ENCODE measurements around the gene C14orf132.
"Not testable (repeated sequence)": the region's sequence is repeated elsewhere in the genome, so short reads cannot be mapped to it uniquely, and the experiment has no call there.

C14orf132 gene

DNA sequence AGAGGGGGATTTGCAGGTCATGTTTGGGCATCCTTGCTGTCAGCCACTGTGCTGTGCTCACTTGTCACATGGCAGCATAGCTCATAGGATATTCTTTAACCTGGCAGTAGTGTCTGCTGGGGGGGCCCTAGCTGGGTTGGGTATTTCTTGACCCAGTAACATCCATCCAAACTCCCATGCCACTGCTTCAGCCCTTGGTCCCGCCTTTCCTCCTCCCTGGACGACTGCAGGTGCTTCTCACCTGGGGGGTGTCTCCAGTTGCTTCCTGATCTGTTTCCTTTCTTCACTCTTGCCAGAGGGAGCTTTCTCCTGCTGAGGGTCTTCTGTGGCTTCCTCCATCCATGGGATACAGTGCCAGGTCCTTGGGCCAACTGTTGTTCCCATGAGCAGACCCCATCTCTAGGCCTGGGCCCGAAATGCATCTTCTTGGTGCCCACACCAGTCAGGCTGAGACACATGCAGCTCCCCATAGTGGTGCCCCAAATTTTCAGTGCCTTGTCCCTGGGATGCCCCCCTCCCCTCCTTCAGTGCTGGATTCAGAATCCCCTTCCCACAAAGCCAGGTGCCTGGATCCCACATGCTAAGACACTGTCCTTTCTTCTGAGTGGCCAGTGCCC is 20.5 kb downstream of the C14orf132 start:
- no peak for FAIRE-seq

DNA sequence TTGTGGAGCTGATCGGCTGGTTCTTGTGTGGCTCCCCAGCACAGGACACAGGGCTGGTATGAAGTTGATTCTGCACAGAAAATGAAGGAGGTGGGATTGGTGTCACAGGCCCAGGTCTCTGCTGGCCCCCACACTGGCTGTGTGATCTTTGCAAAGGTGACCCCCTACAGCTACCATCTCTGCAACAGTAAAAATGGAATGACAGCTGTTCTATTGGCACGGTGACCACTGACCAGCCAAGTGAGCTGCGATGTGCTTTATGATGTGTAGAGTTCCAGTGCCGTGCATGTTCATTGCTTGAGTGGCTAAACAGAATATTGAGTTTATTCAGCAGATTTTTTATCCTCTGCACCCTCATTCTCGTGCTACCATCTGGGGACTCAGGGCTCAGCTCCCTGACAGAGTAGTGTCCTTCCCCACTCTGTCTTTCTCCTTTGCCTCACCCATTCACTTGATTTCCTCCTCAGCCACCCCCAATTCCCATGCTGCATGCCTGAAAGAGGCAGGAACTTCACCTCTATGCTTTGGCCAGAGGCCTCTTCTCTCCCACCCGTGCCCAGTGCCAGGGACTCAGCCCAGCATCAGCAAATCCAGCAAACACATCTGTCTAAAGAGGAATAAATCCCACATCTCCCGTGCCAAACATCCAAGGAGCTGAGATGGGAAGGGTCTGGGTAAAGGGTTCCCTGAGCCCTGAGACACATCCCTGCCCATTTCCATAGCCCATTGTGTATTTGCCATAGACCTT is 21.2 kb downstream of the C14orf132 start:
- FAIRE-seq (no peak), DNase-seq (ENCODE audit: low spot score) (no peak)

More for the DNA sequence above, 20.5 kb downstream of the C14orf132 start:
- DNase-seq (ENCODE audit: low spot score): no peak

DNA sequence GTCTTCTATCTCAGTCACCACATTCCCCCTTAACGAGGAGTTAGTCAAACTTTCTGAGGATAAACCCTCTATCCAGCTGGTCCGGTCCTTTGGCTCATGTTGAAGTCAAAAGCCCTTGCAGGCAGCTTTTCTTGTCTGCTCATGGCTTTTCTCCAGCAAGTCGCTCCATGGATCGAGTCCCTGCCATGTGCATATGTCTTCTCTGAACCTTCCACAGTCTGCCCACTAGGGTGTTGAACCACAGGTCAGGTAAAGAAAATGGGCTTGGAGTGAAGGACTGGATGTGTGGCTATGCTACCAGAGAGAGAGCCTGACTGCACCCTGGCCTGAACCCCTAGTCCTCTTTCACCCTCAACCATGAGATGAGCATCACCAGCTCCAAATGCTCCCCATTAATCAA is 22.8 kb downstream of the C14orf132 start:
- DNase-seq (ENCODE audit: low spot score): no peak
- FAIRE-seq: no peak

DNA sequence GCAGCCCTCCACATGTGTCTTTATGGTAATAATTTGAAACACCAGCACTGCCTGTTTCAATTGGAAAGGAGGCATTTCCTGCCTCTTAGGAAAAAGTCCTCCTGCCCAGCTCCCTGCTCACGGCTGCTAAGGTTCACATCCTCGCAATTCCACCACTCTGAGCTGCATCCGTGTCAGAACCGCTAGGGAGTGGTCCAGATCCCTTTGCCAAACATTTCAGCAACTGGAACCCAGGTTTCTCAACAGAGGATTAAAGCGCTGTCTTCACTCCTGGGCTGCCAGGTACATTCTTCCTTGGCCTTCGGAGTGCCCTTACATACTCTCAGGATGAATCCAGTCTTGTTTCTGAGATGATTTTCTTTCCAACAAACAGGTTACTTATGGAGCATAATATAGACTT is 23.3 kb downstream of the C14orf132 start:
- FAIRE-seq (no peak), DNase-seq (ENCODE audit: low spot score) (no peak)

DNA sequence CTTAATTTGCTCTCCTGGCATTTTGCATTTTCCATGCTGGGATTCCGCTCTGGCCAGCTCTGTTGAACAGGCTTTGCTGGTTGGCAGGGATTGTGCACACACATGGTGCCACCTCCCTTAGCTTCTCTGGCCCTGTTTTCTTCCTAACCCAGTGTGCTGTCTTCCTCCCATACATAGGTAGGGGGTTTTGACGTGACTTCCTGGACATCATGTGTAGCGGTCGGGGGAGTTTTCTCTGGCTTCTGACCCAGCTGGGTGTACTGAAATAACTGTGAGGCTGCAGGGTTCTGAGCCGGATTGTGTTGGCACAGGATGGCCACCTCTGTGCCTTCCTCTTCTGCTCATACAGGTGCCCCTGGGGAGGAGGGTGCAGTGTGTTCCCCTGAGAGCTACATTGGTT is 25.7 kb downstream of the C14orf132 start:
- DNase-seq (ENCODE audit: low spot score) (no peak), FAIRE-seq (no peak)

DNA sequence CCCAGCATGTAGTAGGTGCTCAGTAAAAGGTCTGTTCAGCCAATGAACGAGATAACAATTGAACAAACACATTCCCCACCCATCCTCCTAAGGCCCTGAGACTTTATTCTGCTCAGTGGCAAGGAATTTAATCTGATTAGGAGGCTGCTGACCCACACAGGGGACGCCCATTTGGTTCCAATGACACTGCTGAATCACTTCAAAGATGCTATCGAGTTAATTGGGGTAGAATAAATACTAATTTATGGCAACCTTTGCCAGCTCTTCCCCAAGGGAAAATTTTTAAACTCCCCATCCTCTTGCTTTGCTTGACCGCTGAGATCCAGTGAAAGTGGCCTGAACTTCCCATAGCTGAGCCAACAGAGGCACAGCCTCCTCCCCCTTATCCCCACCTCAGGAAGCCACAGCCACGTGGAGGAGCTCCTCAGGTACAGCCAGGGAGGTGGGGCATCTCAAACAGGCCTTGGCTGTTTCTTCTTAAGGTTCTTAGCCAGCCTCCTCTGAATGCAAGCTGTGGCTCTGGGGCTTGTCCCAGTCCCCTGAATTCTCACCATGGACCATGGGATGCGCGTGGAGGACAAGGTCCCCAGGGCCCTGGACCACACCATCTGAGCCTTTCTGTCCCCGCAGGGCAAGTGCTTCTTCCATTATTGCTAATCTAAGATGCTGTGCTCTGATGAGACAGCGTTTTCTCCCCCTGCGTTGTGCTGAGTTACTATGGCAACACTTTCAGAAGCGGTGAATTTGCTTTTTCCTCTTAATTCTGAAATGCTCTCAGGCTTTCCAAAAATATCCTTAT is 26.7 kb downstream of the C14orf132 start:
- DNase-seq (ENCODE audit: low spot score) (no peak), FAIRE-seq (no peak)

DNA sequence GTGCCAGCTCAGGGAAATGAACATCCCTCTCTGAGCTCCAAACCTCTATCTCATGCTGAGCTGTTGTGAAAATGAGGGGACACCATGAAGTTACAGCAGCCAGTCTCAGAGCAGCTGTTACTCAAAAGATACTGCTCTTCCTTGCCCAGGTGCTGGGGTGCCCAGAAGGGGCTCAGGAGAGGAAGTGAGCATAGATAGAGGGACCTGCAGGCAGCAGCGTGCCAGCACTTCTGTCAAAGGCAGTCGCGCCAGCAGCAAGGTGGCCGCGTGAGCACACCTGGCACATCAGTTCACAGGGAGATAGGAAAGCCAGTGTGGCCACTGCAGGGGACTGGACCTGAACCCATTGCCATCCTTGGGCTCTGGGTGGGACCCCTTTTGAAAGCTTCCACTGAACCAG is 27.8 kb downstream of the C14orf132 start:
- DNase-seq (ENCODE audit: low spot score): no peak
- no peak for FAIRE-seq

DNA sequence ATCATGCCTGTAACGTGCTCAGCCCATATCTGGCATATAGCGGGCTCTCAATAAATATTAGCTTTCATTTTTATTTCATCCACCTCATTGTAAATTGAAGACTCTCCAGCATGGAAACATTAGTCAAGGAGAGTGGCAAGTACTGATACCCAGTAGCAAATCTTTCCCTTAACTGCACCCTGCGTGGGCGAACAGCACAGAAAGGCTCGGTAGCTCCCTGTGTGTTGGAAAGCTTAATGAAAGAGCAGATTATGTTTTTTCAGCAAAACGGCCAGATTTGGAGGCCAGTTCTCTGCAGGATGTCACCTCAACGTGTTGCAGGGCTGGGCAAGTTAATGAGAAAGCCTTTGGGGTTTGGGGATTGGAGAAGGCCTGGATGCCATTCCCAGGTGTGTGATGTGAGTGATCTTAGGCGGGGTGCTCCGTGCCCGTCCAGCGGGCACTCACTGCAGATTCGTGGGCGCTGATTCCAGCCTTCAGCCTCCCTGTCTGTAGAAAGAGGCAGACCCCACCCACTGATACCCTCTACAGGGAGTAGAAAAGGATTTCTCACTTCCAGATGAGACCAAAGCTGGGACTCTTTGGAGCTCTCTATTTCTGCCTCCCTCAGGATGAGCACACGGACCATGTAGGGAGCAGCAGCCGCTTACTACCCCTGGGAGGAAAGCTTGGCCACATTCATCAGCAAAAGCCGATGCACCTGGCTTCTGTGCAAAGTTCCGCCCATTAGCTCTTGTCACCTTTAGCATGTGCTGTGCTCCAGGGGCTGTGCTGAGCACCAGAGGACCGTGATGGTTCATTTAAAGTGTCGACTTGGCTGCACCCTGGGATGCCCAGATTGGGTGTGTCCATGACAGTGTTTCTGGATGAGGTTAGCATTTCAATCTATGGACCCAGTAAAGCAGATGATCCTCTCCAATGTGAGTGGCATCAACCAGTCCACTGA is 29.1 kb downstream of the C14orf132 start:
- FAIRE-seq (no peak), DNase-seq (ENCODE audit: low spot score) (no peak)

DNA sequence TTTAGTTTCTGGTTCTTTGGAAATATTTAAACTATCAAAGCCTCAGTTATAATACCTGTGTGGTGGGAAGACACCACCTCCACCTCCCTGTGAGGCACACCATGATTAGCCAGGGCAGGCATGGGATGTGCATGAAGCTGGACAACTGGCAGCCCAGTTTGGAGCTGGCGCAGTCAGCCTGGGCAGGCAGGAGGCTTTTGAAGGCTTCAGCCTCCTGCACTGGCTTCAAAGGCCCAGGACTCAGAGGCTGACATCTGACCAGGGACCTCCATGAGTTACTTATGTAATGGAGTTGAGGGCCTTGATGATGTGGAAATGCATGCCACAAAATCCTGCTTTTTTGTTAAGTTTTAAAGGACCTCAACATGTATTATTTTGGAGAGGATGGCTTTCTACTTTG is 30.3 kb downstream of the C14orf132 start:
- FAIRE-seq: no peak
- no peak for DNase-seq (ENCODE audit: low spot score)

DNA sequence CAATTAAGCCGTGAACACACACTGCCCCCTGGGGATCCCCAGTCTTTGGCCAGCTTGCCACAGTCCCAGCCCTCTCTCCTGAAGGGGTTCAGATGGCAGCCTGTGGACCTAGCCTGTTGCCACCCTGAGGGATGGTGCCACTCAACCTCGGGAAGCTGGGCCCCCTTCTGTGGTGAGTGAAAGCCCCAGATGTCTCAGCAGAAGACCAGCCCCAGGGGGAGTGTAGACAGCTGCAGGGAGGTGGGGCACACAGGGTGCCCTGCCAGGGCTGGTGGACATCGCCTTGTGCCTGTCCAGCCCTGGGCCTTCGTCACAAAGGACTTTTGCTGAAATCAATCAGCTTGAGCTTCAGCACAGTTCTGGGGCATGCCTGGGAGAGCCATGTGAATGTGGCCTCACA is 32.4 kb downstream of the C14orf132 start:
- FAIRE-seq: no peak
- no peak for DNase-seq (ENCODE audit: low spot score)

DNA sequence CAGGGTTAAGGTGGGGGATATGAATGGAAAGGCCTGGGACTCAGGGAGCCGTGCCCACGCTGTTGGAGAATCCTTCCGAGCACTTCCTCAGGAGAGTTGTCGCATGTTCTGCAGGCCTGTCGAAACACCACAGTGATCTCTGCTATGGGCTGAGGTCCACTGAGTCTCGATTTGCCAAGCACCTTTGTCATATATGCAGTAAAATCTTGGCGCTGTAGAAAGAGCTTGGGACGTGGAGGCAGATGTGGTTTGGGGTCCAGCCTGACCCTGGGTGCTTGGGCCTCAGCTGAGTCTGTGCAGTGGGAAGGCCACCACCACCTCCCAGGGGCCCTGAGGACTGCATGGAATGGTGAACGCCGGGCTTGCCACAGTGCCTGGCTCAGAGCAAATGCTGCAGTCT is 32.9 kb downstream of the C14orf132 start:
- no peak for FAIRE-seq

DNA sequence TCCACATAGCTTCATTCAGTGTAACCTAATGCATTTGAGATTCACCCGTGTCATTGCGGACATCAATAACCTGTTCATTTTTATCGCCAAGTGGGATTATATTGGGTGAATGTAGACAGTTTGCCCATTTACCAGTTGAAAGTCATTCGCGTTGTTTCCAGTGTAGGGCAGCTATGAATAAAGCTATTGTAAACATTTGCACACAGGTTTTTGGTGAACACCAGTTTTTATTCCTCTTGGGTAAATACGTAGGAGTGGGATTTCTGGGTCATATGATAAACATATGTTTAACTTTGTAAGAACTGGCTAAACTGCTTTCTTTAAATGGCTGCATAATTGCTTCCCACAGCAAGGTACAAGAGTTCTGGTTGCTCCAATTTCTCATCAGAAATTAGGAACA is 33.6 kb downstream of the C14orf132 start:
- no peak for FAIRE-seq
- DNase-seq (ENCODE audit: low spot score): no peak

More for the DNA sequence above, 32.9 kb downstream of the C14orf132 start:
- no peak for DNase-seq (ENCODE audit: low spot score)

DNA sequence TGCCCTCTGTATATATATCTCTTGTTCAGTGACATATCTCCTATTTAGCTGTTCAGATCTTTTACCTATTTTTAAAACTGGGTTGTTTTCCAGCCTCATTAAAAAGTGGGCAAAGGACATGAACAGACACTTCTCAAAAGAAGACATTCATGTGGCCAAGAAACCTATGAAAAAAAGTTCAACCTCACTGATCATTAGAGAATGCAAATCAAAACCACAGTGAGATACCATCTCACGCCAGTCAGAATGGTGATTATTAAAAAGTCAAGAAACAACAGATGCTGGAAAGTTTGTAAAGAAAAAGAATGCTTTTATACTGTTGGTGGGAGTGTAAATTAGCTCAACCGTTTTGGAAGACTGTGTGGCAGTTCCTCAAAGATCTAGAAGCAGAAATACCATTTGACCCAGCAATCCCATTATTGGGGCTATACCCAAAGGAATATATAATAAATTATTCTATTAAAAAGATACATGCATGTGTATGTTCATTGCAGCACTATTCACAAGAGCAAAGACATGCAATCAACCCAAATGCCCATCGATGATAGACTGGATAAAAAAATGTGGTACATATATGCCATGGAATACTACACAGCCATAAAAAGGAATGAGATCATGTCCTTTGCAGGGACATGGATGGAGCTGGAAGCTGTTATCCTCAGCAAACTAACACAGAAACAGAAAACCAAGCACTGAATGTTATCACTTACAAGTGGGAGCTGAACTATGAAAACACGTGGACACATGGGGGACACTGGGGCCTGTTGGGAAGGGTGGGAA is 34.3 kb downstream of the C14orf132 start:
- FAIRE-seq: not testable (repeated sequence)

DNA sequence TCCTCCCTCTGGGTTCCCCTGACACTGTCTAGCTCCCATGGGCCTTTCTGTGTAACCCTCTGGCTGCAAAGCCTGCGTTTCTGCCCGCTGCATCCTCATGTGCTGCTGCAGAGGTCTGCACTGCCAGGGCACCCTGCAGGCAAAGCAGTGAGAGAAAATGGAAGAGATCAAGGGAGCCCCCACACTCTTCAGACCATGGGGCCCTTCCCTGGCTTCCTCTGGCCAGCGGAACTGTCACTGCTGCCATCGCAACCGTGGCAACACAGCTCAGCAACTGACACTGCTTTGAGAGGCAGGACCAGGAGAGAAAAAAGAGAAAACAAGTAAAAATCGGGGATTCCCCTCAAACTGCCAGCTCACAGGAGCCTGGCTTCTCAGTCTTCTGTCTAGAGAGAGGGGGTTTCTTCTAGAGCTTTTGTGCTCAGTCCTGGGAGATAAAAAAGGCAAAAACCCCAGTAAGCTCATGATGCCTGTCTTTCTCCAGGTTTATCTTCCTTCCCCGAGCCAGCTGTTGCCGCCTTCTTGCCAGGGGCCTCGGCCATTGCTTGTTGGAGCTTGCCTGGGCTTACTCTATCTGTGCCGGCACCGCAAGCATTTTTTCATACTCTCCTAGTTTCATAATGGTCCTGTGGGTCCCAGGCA is 38.9 kb downstream of the C14orf132 start:
- FAIRE-seq (no peak), DNase-seq (ENCODE audit: low spot score) (no peak)

More for the DNA sequence above, 34.3 kb downstream of the C14orf132 start:
- not testable (repeated sequence) for DNase-seq (ENCODE audit: low spot score)

DNA sequence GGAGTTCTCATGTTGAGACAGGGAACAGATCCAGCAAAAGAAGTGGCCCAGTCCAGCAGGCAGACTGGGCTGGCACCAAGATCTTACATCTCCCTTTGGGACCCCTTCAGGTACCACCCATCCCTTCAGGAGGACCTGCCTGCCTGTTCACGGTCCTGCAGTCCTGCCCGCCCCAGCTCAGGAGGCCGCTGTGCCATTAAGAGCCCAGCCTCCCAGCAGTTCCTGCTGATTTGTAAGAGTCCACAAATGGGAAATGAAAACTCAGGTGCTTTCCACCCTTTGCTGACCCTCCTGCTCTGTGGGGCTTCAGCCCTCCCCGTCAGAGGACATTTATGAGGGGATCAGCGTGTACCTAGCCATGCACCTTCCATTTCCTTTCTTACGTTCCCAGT is 39.5 kb downstream of the C14orf132 start:
- DNase-seq (ENCODE audit: low spot score) (no peak), FAIRE-seq (no peak)

DNA sequence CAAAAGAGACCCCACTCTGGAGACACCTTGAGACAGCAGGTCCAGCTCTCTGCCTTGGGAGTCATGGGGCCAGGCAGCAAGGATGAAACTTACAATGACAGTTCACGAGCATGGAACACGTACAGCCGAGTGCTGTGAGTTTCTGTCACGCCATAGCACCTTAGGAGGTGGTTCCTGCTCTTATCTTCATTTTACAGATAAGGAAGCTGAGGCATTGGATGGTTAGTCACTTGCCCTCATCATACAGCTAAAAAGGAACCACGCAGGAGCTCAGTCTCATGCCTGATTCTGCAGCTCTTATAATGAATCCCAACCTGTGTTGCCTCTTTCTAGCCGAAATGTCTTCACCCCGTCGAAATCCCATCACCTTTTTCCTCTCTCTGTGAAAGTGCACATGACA is 39.9 kb downstream of the C14orf132 start:
- DNase-seq (ENCODE audit: low spot score) (no peak), FAIRE-seq (no peak)

DNA sequence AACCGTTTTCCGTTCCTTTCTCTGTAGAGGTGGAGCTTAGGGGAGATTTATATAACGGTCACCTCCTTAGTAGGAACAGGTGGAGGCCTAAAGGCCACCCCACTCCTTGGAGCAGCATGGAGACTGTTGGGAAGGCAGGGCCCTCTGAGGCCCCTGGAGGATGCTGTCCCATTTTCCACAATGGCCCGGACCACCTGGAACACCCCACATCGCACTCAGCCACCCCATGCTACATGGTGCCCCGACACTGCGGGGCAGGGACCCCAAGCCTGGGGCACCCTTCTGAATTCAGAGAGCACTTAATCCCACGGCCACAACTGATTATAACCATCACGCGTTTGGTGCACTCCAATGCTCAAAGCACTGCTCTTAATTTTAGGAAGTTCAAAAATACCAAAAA is 41.4 kb downstream of the C14orf132 start:
- no peak for FAIRE-seq

DNA sequence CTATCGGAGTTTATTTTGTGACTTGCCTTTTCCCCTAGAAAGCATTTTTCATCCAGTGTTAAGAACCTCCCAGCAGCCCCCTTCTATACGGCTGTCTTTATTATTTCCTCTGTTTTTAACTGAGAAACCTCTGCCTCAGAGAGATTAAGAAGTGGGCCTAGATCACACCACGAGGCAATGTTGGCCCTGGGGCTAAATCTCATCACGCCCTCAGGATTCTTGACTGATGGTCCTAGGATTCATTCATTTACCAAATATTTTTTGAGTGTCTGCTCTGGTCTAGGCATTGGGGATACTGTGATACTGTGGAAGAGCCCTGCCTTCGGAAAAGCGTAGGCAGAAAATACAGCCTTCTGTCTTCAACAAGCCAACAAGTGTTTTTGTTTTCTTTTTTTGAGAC is 42.1 kb downstream of the C14orf132 start:
- DNase-seq (ENCODE audit: low spot score): no peak
- no peak for FAIRE-seq

More for the DNA sequence above, 41.4 kb downstream of the C14orf132 start:
- no peak for DNase-seq (ENCODE audit: low spot score)

DNA sequence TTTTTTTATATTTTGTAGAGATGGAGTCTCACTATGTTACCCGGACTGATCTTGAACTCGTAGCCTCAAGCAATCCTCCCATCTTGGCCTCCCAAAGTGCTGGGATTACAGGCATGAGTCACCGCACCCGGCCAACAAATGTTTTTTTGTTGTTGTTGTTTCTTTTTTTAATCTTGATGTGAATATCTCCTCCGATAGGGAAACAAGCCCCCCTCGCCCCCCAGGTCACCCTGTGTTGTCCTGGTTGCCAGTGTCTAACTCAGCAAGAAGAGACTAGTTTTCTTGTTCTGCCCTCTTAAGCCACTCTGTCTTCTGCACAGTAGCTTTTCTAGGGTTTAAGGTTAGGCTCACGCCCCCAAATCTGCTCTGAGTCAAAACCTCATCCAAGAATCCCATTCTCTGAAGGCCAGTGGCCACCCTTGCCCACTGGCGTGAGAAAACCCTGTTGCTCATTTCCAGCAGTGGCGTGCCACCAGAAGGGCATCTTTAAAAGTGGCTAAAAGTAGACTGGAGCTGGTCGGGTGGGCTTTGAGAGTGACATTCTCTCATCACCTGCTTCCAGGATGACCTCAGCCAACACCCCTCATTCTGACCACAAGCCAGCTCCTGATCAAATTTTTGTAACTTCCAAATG is 42.7 kb downstream of the C14orf132 start:
- DNase-seq (ENCODE audit: low spot score): no peak
- FAIRE-seq: no peak

Measured in urothelium cell line (cell line).